ENCODE results near the gene KMT5B. TPM values are rescaled to one million over a fixed set of nuclear protein-coding genes. Genes with fewer than 3 reads are reported as not detected.

KMT5B gene
- total RNA-seq, 1 experiment from 2014 or later, result 35.1 TPM

- H4K20me1 ChIP-seq (ENCODE audit: insufficient read depth), result no peaks in the 10 kb centered on the region
- DNase-seq (ENCODE audit: low read depth, low spot score), result no peak
- no peak overlapping the region for H2AFZ ChIP-seq (ENCODE audit: low read depth, low read length, poor library complexity, severe bottlenecking)
- H3K27ac ChIP-seq (ENCODE audit: low read depth, low read length), result no peak overlapping the region
- POLR2A ChIA-PET, result no interaction called here
- H3K79me2 ChIP-seq (ENCODE audit: insufficient read depth, low read length), result no peaks in the 10 kb centered on the region
- CTCF ChIA-PET, result interaction anchor here (0.9 to 2.2 kb wide), 3 partner anchors 12 to 51 kb away, joined by 3 to 13 read pairs (median 4); partner anchors contain the start of gene C11orf24
- RAD21 ChIA-PET (ENCODE audit: low non-redundant PET in 1 of 2, low total read pairs in 2 of 2, uncharacterized antibody in 2 of 2, unreplicated experiment in 2 of 2), result interaction anchor here in 1 of 2 experiments (0.9 kb wide), 1 partner anchor 38 kb away, joined by 3 read pairs; no protein-coding TSS in a partner anchor
- no peaks in the 10 kb centered on the region for H3K9me2 ChIP-seq (ENCODE audit: insufficient read depth)
- H3K9ac ChIP-seq (ENCODE audit: low read length), result no peak overlapping the region
- no TSS peak for BruUV-seq (replicated peaks)
- peaks cover 7 to 30% of the 10 kb centered on the region in 2 experiments; a peak in 3 of 4 replicates for H3K36me3 ChIP-seq (ENCODE audit: control insufficient read depth in 1 of 2, insufficient read depth in 2 of 2, low read length in 2 of 2)
- no peak overlapping the region for H3K4me2 ChIP-seq (ENCODE audit: low read length)
- TF ChIP-seq ELF1 (IDR thresholded peaks at IDR 0.05; ENCODE audit: borderline replicate concordance, low read depth) (no peak), CTCF (IDR thresholded peaks at IDR 0.05 in 2 of 3, conservative IDR thresholded peaks at IDR 0.05 in 1 of 3; ENCODE audit: borderline replicate concordance in 1 of 3, insufficient read depth in 1 of 3, low read depth in 2 of 3, low read length in 2 of 3) (no peak), REST (IDR thresholded peaks at IDR 0.05; ENCODE audit: low read depth) (no peak), CBX3 (IDR thresholded peaks at IDR 0.05; ENCODE audit: low read depth) (no peak), RAD21 (IDR thresholded peaks at IDR 0.05; ENCODE audit: low read depth) (no peak), ZBTB33 (IDR thresholded peaks at IDR 0.05; ENCODE audit: extremely low read depth, insufficient replicate concordance, low read length) (no peak)
- intact Hi-C loops (cut with micrococcal nuclease), result no loop called here
- ATAC-seq, result no peak
- no peak overlapping the region for H3K4me3 ChIP-seq (replicated peaks in 1 of 2; ENCODE audit: low read depth in 1 of 2, low read length in 2 of 2)
- no peaks in the 10 kb centered on the region for H3K9me3 ChIP-seq (ENCODE audit: control insufficient read depth in 1 of 2, insufficient read depth in 1 of 2, low read depth in 1 of 2, low read length in 2 of 2)
- H3K4me1 ChIP-seq (ENCODE audit: control insufficient read depth in 1 of 2, insufficient read depth in 2 of 2, low read length in 2 of 2), result peaks cover 3 to 17% of the 10 kb centered on the region in 2 experiments; a peak in 3 of 4 replicates
- H3K27me3 ChIP-seq (ENCODE audit: insufficient read depth, low read length), result no peaks in the 10 kb centered on the region
Measured at GRCh38 chr11:68259122-68259959, 46.2 kb upstream of the KMT5B start.

Data from HCT116 (cell line).